ENCODE data around the gene PEBP1. TPM values are rescaled to one million over a fixed set of nuclear protein-coding genes. Genes with fewer than 3 reads are reported as not detected.
"Not testable (repeated sequence)": the region's sequence is repeated elsewhere in the genome, so short reads cannot be mapped to it uniquely, and the experiment has no call there.

PEBP1 gene
- total RNA-seq, 1 donor from 2014 or later, result 166 TPM

DNA sequence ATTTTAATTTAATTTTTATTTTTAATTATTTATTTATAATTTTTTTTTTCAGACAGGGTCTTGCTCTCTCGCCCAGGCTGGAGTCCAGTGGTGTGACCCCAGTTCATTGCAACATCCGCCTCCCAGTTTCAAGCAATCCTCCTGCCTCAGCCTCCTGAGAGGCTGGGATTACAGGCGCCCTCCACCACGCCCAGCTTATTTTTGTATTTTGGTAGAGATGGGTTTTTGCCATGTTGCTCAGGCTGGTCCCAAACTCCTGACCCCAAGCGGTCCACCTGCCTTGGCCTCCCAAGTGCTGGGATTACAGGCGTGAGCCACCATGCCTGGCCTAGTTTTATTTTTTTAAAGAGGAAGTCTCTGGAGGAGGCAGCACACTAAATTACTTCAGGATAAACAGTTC is 13.7 kb upstream of the PEBP1 start:
- Mint-ChIP-seq H3K36me3 (peaks cover 2% of the 10 kb centered on the region), H3K27ac (no peak overlapping the region), H3K27me3 (ENCODE audit: low read depth) (no peaks in the 10 kb centered on the region), H3K4me3 (no peak overlapping the region), H3K9me3 (no peaks in the 10 kb centered on the region), H3K4me1 (peaks cover 16% of the 10 kb centered on the region)
- TF ChIP-seq, protein P1, sequence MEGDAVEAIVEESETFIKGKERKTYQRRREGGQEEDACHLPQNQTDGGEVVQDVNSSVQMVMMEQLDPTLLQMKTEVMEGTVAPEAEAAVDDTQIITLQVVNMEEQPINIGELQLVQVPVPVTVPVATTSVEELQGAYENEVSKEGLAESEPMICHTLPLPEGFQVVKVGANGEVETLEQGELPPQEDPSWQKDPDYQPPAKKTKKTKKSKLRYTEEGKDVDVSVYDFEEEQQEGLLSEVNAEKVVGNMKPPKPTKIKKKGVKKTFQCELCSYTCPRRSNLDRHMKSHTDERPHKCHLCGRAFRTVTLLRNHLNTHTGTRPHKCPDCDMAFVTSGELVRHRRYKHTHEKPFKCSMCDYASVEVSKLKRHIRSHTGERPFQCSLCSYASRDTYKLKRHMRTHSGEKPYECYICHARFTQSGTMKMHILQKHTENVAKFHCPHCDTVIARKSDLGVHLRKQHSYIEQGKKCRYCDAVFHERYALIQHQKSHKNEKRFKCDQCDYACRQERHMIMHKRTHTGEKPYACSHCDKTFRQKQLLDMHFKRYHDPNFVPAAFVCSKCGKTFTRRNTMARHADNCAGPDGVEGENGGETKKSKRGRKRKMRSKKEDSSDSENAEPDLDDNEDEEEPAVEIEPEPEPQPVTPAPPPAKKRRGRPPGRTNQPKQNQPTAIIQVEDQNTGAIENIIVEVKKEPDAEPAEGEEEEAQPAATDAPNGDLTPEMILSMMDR (IDR thresholded peaks at IDR 0.05; ENCODE audit: unreplicated experiment), result no peak
- DNase-seq (ENCODE audit: low spot score in 2 of 2, unreplicated experiment in 2 of 2), result no peak

DNA sequence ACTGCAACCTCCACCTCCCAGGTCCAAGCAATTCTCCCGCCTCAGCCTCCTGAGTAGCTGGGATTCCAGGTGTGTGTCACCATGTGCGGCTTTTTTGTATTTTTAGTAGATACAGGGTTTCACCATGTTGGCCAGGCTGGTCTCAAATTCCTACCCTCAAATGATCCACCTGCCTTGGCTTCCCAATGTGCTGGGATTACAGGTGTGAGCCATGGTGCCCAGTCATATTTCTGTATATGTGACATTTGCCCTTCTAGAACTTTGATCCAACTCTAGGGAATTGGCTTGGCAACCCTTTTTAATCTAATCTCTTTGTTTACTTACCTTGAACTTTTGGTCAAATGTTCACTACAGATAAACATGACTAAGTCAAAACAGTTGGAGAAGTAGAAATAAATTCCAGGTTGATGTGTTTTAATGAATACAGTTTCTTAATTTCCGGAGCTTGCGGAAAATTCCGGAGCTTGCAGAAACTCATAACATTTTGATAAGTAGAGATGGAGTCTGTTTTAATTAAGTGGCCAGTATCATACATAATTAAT is 11.5 kb upstream of the PEBP1 start:
- TF ChIP-seq, protein P1 (IDR thresholded peaks at IDR 0.05; ENCODE audit: unreplicated experiment), result no peak
- no peak overlapping the region for H3K4me3 Mint-ChIP-seq
- no peak overlapping the region for H3K27ac Mint-ChIP-seq
- DNase-seq (ENCODE audit: low spot score in 2 of 2, unreplicated experiment in 2 of 2), result no peak
- H3K36me3 Mint-ChIP-seq, result peaks cover 2% of the 10 kb centered on the region
- H3K4me1 Mint-ChIP-seq, result peaks cover 11% of the 10 kb centered on the region
- no peaks in the 10 kb centered on the region for H3K27me3 Mint-ChIP-seq (ENCODE audit: low read depth)
- no peaks in the 10 kb centered on the region for H3K9me3 Mint-ChIP-seq

DNA sequence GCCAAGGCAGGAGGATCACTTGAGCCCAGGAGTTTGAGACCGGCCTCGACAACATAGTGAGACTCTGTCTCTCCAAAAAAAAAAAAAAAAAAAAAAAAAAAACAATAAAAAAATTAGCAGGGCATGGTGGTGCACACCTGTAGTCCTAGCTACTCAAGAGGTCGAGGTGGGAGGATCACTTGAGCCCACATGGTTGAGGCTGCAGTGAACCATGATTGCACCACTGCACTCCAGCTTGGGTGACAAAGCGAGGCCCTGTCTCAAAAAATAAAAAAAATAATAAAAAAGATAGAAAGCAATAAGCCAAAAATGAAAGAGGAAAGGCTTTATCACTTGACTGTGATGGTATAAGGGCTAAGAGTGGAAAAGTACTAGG is 10.2 kb upstream of the PEBP1 start:
- DNase-seq (ENCODE audit: low spot score in 2 of 2, unreplicated experiment in 2 of 2), result no peak
- Mint-ChIP-seq H3K4me1 (peaks cover 6% of the 10 kb centered on the region), H3K9me3 (no peaks in the 10 kb centered on the region), H3K36me3 (peaks cover 2% of the 10 kb centered on the region), H3K4me3 (no peak overlapping the region), H3K27me3 (ENCODE audit: low read depth) (no peaks in the 10 kb centered on the region), H3K27ac (no peak overlapping the region)
- TF ChIP-seq, protein P1 (IDR thresholded peaks at IDR 0.05; ENCODE audit: unreplicated experiment), result no peak

DNA sequence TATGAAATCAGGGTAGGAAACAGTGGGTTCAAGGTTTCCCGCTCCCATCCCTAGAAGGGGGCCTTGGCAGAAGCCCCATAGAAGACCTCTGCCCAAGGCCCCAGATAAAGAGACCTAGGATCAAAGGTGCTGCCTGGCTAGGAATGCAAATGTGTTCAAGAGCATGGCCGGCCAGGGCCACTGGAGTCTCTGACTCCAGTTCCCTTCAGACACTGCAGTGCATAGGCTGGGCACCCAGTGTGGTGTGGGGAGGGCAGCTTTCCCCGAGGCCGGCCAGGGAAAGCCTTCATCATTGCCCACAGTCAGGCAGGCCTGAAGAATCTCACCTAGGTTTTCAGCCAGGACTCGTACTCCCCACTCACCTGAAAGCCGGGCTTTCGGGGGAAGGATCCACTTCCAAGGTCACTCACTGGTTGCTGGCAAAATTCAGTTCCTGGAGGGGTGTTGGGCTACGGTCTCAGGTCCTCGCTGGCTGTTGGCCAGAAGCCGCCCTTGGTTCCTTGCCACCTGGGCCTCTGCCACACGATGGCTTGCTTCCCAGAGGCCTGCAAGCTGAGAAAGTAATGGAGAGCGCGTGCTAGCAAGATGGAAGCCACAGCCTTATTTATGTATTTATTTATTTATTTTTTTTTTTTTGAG is 9.7 kb upstream of the PEBP1 start:
- H3K4me3 Mint-ChIP-seq, result no peak overlapping the region
- H3K36me3 Mint-ChIP-seq, result peaks cover 4% of the 10 kb centered on the region
- no peaks in the 10 kb centered on the region for H3K9me3 Mint-ChIP-seq
- TF ChIP-seq, protein P1 (IDR thresholded peaks at IDR 0.05; ENCODE audit: unreplicated experiment), result no peak
- H3K4me1 Mint-ChIP-seq, result peaks cover 2% of the 10 kb centered on the region
- no peaks in the 10 kb centered on the region for H3K27me3 Mint-ChIP-seq (ENCODE audit: low read depth)
- DNase-seq (ENCODE audit: low spot score in 2 of 2, unreplicated experiment in 2 of 2), result no peak
- no peak overlapping the region for H3K27ac Mint-ChIP-seq

DNA sequence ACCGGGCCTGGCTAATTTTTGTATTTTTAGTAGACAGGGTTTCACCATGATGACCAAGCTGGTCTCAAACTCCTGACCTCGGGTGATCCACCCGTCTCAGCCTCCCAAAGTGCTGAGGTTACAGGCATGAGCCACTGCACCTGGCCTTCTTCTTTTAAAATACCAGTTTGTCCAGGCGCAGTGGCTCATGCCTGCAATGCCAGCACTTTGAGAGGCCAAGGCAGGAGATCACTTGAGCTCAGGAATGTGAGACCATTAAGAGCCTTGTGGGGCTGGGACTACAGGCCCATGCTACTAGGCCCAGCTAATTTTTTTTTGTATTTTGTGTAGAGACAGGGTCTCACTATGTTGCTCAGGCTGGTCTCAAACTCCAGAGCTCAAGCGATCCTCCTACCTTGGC is 8.1 kb upstream of the PEBP1 start:
- Mint-ChIP-seq H3K4me3 (no peak overlapping the region), H3K4me1 (peaks cover 2% of the 10 kb centered on the region), H3K36me3 (peaks cover 6% of the 10 kb centered on the region), H3K27me3 (ENCODE audit: low read depth) (no peaks in the 10 kb centered on the region), H3K9me3 (no peaks in the 10 kb centered on the region), H3K27ac (no peak overlapping the region)
- DNase-seq (ENCODE audit: low spot score in 2 of 2, unreplicated experiment in 2 of 2), result no peak
- TF ChIP-seq, protein P1 (IDR thresholded peaks at IDR 0.05; ENCODE audit: unreplicated experiment), result no peak

DNA sequence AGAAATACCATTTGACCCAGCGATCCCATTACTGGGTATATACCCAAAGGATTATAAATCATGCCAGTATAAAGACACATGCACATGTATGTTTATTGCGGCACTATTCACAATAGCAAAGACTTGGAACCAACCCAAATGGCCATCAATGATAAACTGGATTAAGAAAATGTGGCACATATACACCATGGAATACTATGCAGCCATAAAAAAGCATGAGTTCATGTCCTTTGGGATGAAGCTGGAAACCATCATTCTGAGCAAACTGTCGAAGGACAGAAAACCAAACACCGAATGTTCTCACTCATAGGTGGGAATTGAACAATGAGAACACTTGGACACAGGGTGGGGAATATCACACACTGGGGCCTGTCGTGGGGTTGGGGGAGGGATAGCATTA is 6.5 kb upstream of the PEBP1 start:
- not testable (repeated sequence) for H3K27me3 Mint-ChIP-seq (ENCODE audit: low read depth); H3K4me3 Mint-ChIP-seq

More for the DNA sequence above, 6.5 kb upstream of the PEBP1 start:
- DNase-seq (ENCODE audit: low spot score in 2 of 2, unreplicated experiment in 2 of 2); H3K36me3 Mint-ChIP-seq; H3K9me3 Mint-ChIP-seq; H3K4me1 Mint-ChIP-seq; H3K27ac Mint-ChIP-seq: not testable (repeated sequence)
